Adipose tissue (tissue), 3 donors: ENCODE results near the gene PPAN. TPM values are rescaled to one million over a fixed set of nuclear protein-coding genes. Genes with fewer than 3 reads are reported as not detected.

Source experiments
- H3K27ac ChIP-seq: one replicate; pipeline ENCODE4 v1.5.1; 2013; ENCODE audit warnings: low read depth, low read length
- WGBS, 3 donors: extraction: QIAGEN DNeasy Blood & Tissue Kit; methylation state at CpG; one replicate each; pipeline ENCODE4 v1.1.7; 2013; 5-methylcytosine and 5-hydroxymethylcytosine counted together
- polyA plus RNA-seq, 3 donors: library from polyadenylated mRNA; stranded (reverse); fragments of 200-250 nt; gene quantifications; one replicate each; pipeline ENCODE4 v1.2.3, GENCODE V29; 2013
- donor health status: healthy with polysubstance abuse.
- donor health status: Bipolar disorder and iron deficiency.
- donor health status: healthy.

PPAN gene
- polyA plus RNA-seq, 3 donors: 21.7 to 59.1 (median 37.2) TPM

GRCh38 chr19:10158071-10158470 is 51.9 kb downstream of the PPAN start:
- WGBS, 3 donors: 91 to 92% (median 92%) methylated on average over 8 of the region's 8 CpGs
- H3K27ac ChIP-seq: no peak overlapping the region

DNA sequence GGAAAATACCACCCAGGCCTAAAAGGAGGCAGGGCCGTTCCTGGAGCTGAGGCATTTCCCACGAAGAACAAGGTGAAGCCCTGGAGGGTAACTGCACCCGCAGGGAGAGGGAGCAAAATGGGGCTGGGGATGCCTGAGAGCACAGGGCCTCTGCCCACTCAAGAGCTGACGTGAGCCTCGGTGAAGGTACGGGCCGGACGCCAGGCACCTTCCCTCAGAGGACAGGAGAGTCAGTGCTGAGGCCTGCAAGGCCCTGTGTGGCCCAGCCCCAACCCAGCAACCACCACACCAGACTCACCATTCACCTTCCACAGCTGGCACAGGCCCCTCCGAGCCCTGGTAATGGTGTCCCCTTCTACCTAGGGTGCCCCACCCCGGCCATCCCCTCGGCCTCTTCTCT is 52.3 kb downstream of the PPAN start:
- 94 to 99% (median 96%) methylated on average over 7 to 11 of the region's 11 CpGs for WGBS, 3 donors
- H3K27ac ChIP-seq: no peak overlapping the region

GRCh38 chr19:10159610-10160009 is 53.4 kb downstream of the PPAN start:
- 91 to 96% (median 95%) methylated on average over 16 of the region's 16 CpGs for WGBS, 3 donors
- H3K27ac ChIP-seq: no peak overlapping the region

Other genes starting within 250 kb of the PPAN start
- gene OLFM2, start 169.8 kb upstream of the PPAN start, polyA plus RNA-seq: 10 to 100 TPM in 2 of 3 donors, 1 to 10 TPM in 1; 8.7 to 61.4 (median 17.2) TPM
- 10 to 100 TPM; 12.9 to 62.2 (median 43.2) TPM for gene COL5A3, start 95.9 kb upstream of the PPAN start, polyA plus RNA-seq
- under 1 TPM in 1 of 3 donors, not detected in 2; 0.12 TPM for gene RDH8, start 92.9 kb upstream of the PPAN start, polyA plus RNA-seq
- 10 to 100 TPM; 17.2 to 27.4 (median 22.2) TPM for gene SHFL, start 20.0 kb upstream of the PPAN start, polyA plus RNA-seq
- 1 to 10 TPM in 1 of 3 donors, under 1 TPM in 2; 0.22 to 1.0 (median 0.43) TPM for gene ANGPTL6, start 3.7 kb upstream of the PPAN start, polyA plus RNA-seq
- 10 to 100 TPM in 1 of 3 donors, 1 to 10 TPM in 2; 3.6 to 10.7 (median 4.3) TPM for gene P2RY11, start 5.3 kb downstream of the PPAN start, polyA plus RNA-seq
- gene EIF3G, start 13.5 kb downstream of the PPAN start, polyA plus RNA-seq: 100 to 1,000 TPM; 193 to 249 (median 243) TPM
- 10 to 100 TPM in 2 of 3 donors, 1 to 10 TPM in 1; 8.3 to 41.1 (median 27.0) TPM for gene DNMT1, start 88.6 kb downstream of the PPAN start, polyA plus RNA-seq
- 10 to 100 TPM in 1 of 3 donors, 1 to 10 TPM in 2; 1.2 to 15.2 (median 4.0) TPM for gene S1PR2, start 125.0 kb downstream of the PPAN start, polyA plus RNA-seq
- 10 to 100 TPM; 33.4 to 85.7 (median 40.5) TPM for gene MRPL4, start 145.9 kb downstream of the PPAN start, polyA plus RNA-seq
- 100 to 1,000 TPM in 1 of 3 donors, 10 to 100 TPM in 1, 1 to 10 TPM in 1; 5.6 to 134 (median 26.0) TPM for gene ICAM1, start 164.8 kb downstream of the PPAN start, polyA plus RNA-seq
- gene ICAM4, start 180.6 kb downstream of the PPAN start, polyA plus RNA-seq: 1 to 10 TPM in 2 of 3 donors, under 1 TPM in 1; 0.06 to 2.5 (median 2.5) TPM
- gene ICAM5, start 183.6 kb downstream of the PPAN start, polyA plus RNA-seq: under 1 TPM; 0.20 to 0.55 (median 0.22) TPM
- gene ZGLP1, start 203.5 kb downstream of the PPAN start, polyA plus RNA-seq: 1 to 10 TPM; 2.2 to 5.3 (median 2.2) TPM
- 10 to 100 TPM; 13.0 to 22.5 (median 19.1) TPM for gene FDX2, start 209.7 kb downstream of the PPAN start, polyA plus RNA-seq
- gene RAVER1, start 227.2 kb downstream of the PPAN start, polyA plus RNA-seq: 10 to 100 TPM in 1 of 3 donors, 1 to 10 TPM in 2; 7.4 to 15.5 (median 8.7) TPM
- gene ICAM3, start 233.3 kb downstream of the PPAN start, polyA plus RNA-seq: 10 to 100 TPM; 19.6 to 44.3 (median 26.0) TPM